GM12878 (cell line): Measurements from ENCODE around the gene GABRB1.

ENCODE experiments used
- BCL11A ChIP-seq: IDR thresholded peaks from 2 replicates; pipeline ENCODE4 v1.6.1; 2011; ENCODE audit warnings: low read depth, low read length
- CEBPB ChIP-seq, 2 experiments: fragments of 150-350 bp in 1 of 2; IDR thresholded peaks; 2 replicates each; pipeline ENCODE4 v1.6.1; 2012 to 2014; ENCODE audit warnings: low read depth in 2 of 2, low read length in 2 of 2, borderline replicate concordance in 1 of 2, inconsistent platforms in 1 of 2
- CREB1 ChIP-seq: IDR thresholded peaks from 2 replicates; pipeline ENCODE4 v1.6.1; 2012; ENCODE audit warnings: low read depth, mild to moderate bottlenecking, inconsistent platforms
- CTCF ChIP-seq, 3 experiments: IDR thresholded peaks in 2 of 3; conservative IDR thresholded peaks in 1 of 3; 2 replicates each; pipeline ENCODE4 v1.5.1; 2011; ENCODE audit warnings: low read depth in 3 of 3, low read length in 3 of 3, mild to moderate bottlenecking in 3 of 3, control low read depth in 2 of 3, moderate library complexity in 2 of 3, inconsistent platforms in 1 of 3, mixed read lengths in 1 of 3; ENCODE audit not compliant: control insufficient read depth in 2 of 3, insufficient read depth in 1 of 3; ENCODE audit errors: extremely low read depth in 1 of 3

- TF ChIP-seq CTCF (IDR thresholded peaks at IDR 0.05 in 2 of 3, conservative IDR thresholded peaks at IDR 0.05 in 1 of 3; ENCODE audit: control insufficient read depth in 2 of 3, extremely low read depth in 1 of 3, insufficient read depth in 1 of 3, low read depth in 3 of 3, low read length in 3 of 3) = no peak
- TF ChIP-seq BCL11A = no peak
- TF ChIP-seq CEBPB (IDR thresholded peaks at IDR 0.05; ENCODE audit: borderline replicate concordance in 1 of 2, low read depth in 2 of 2, low read length in 2 of 2) = no peak
- TF ChIP-seq CREB1 = no peak
Observed at GRCh38 chr4:47031751-47032404, 511 bp downstream of the GABRB1 start.
